GM23338 (cell line): Measurements from ENCODE around the gene RAB3A.

Source experiments
- CREB1 ChIP-seq: fragments of 250-450 bp; sonication (Bioruptor Pico); IDR thresholded peaks from 2 replicates; pipeline ENCODE4 v1.5.0; 2020; ENCODE audit warnings: low read depth, mild to moderate bottlenecking, moderate library complexity
- CTCF ChIP-seq, 2 experiments: fragments of 200-600 bp in 1 of 2; sonication (generic) in 1 of 2; conservative IDR thresholded peaks; 2 replicates each; pipeline versions ENCODE4 v1.5.1 to v1.6.1; 2016 to 2017; ENCODE audit warnings: antibody characterized with exemption in 2 of 2, low read depth in 2 of 2, mild to moderate bottlenecking in 2 of 2, moderate library complexity in 1 of 2
- EZH2 ChIP-seq: fragments of 200-600 bp; sonication (generic); IDR thresholded peaks from one replicate; pipeline ENCODE4 v1.8.0; 2017; ENCODE audit warnings: antibody characterized with exemption, mild to moderate bottlenecking, low read depth; ENCODE audit not compliant: unreplicated experiment
- EZH2phosphoT487 ChIP-seq: fragments of 200-600 bp; sonication (generic); IDR thresholded peaks from one replicate; pipeline ENCODE4 v1.8.1; 2018; ENCODE audit warnings: antibody characterized with exemption; ENCODE audit not compliant: unreplicated experiment
- NANOG ChIP-seq: IDR thresholded peaks from 2 replicates; pipeline ENCODE4 v1.6.1; 2016; ENCODE audit warnings: antibody characterized with exemption, borderline replicate concordance
- POLR2AphosphoS5 ChIP-seq: IDR thresholded peaks from 2 replicates; pipeline ENCODE4 v1.6.1; 2016; ENCODE audit warnings: antibody characterized with exemption, low read depth
- REST ChIP-seq: IDR thresholded peaks from one replicate; pipeline ENCODE4 v1.6.1; 2018; ENCODE audit warnings: antibody characterized with exemption; ENCODE audit not compliant: unreplicated experiment
- STAT1 ChIP-seq: IDR thresholded peaks from one replicate; pipeline ENCODE4 v1.6.1; 2016; ENCODE audit warnings: antibody characterized with exemption; ENCODE audit not compliant: unreplicated experiment
- ZNF114 ChIP-seq: fragments of 250-450 bp; sonication (Bioruptor Pico); IDR thresholded peaks from 2 replicates; pipeline ENCODE4 v1.5.0; 2020; ENCODE audit warnings: mild to moderate bottlenecking, moderate library complexity
- ZNF331 ChIP-seq: fragments of 250-450 bp; sonication (Bioruptor Pico); IDR thresholded peaks from 2 replicates; pipeline ENCODE4 v1.5.0; 2020; ENCODE audit warnings: low read depth, mild to moderate bottlenecking, moderate library complexity

DNA sequence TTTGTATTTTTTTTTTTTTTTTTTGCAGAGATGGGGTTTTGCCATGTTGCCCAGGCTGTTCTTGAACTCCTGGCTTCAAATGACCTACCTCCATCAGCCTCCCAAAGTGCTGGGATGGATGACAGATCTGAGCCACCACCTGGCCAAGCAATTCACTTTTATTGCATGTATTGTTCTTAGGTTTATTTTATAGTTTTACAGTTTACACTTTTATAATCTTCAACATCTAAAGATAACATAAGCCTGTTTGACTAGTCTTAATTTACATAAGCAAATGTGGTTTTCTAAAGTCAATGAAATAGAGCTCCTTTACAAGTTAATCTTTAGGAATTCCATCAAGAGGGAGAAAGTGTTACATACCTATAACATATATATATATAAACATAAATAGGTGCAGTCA is 20.3 kb downstream of the RAB3A start:
- no peak for TF ChIP-seq REST
- no peak for TF ChIP-seq CTCF (conservative IDR thresholded peaks at IDR 0.05; ENCODE audit: low read depth in 2 of 2)
- TF ChIP-seq EZH2, result no peak
- no peak for TF ChIP-seq STAT1
- no peak for TF ChIP-seq POLR2AphosphoS5
- TF ChIP-seq ZNF114 (CRISPR knock-in tag), result no peak
- no peak for TF ChIP-seq NANOG
- no peak for TF ChIP-seq CREB1
- no peak for TF ChIP-seq ZNF331
- no peak for TF ChIP-seq EZH2phosphoT487
